Osteoblast (primary cell): Measurements from ENCODE around the gene DOC2B. TPM values are rescaled to one million over a fixed set of nuclear protein-coding genes. Genes with fewer than 3 reads are reported as not detected.
"Not testable (repeated sequence)": the region's sequence is repeated elsewhere in the genome, so short reads cannot be mapped to it uniquely, and the experiment has no call there.

Experiments
- DNase-seq: peaks from one replicate; pipeline ENCODE4 v3.0.0; 2011; ENCODE audit warnings: low spot score, mixed read lengths; ENCODE audit not compliant: insufficient read length; ENCODE audit errors: missing footprints
- H2AFZ ChIP-seq: 2 replicates; pipeline ENCODE4 v1.6.0; 2011; ENCODE audit warnings: mild to moderate bottlenecking, low read length
- H3K27ac ChIP-seq: 2 replicates; pipeline ENCODE4 v1.5.1; 2011; ENCODE audit warnings: mild to moderate bottlenecking, low read depth, low read length, moderate library complexity
- H3K27me3 ChIP-seq: 2 replicates; pipeline ENCODE4 v1.6.0; 2012; ENCODE audit warnings: mild to moderate bottlenecking, control low read depth, inconsistent platforms, low read length, moderate library complexity; ENCODE audit not compliant: insufficient read depth
- H3K36me3 ChIP-seq: 2 replicates; pipeline ENCODE4 v1.5.1; 2011; ENCODE audit warnings: mild to moderate bottlenecking, low read length, control low read depth, moderate library complexity; ENCODE audit not compliant: insufficient read depth
- H3K4me1 ChIP-seq: 2 replicates; pipeline ENCODE4 v1.5.1; 2011; ENCODE audit warnings: mild to moderate bottlenecking, low read length, control low read depth, moderate library complexity; ENCODE audit not compliant: insufficient read depth
- H3K4me2 ChIP-seq: 2 replicates; pipeline ENCODE4 v1.6.0; 2011; ENCODE audit warnings: mild to moderate bottlenecking, low read length; ENCODE audit not compliant: insufficient read depth
- H3K4me3 ChIP-seq: fragments of 200-600 bp; sonication (generic); 3 replicates; pipeline ENCODE4 v1.5.1; 2012; ENCODE audit warnings: mild to moderate bottlenecking, low read length, inconsistent platforms; ENCODE audit not compliant: insufficient read depth
- H3K79me2 ChIP-seq: 2 replicates; pipeline ENCODE4 v1.6.0; 2012; ENCODE audit warnings: mild to moderate bottlenecking, low read length, control low read depth, inconsistent platforms; ENCODE audit not compliant: insufficient read depth
- H3K9me3 ChIP-seq: 2 replicates; pipeline ENCODE4 v1.5.1; 2011; ENCODE audit warnings: low read depth, low read length, control low read depth
- H4K20me1 ChIP-seq: 2 replicates; pipeline ENCODE4 v1.6.0; 2012; ENCODE audit warnings: mild to moderate bottlenecking, low read length, control low read depth; ENCODE audit not compliant: insufficient read depth
- total RNA-seq: library from RNA; depleted of rRNA; stranded (reverse); fragments of >200 nt; gene quantifications from 2 replicates; pipeline ENCODE4 v1.2.3, GENCODE V29; 2012
- TF ChIP-seq, protein P1 (sequence below): IDR thresholded peaks from 2 replicates; pipeline ENCODE4 v1.5.1; 2011; ENCODE audit warnings: mild to moderate bottlenecking, low read depth, low read length, moderate library complexity; ENCODE audit errors: extremely low read depth

Gene DOC2B
- total RNA-seq, 1 donor: not detected

DNA sequence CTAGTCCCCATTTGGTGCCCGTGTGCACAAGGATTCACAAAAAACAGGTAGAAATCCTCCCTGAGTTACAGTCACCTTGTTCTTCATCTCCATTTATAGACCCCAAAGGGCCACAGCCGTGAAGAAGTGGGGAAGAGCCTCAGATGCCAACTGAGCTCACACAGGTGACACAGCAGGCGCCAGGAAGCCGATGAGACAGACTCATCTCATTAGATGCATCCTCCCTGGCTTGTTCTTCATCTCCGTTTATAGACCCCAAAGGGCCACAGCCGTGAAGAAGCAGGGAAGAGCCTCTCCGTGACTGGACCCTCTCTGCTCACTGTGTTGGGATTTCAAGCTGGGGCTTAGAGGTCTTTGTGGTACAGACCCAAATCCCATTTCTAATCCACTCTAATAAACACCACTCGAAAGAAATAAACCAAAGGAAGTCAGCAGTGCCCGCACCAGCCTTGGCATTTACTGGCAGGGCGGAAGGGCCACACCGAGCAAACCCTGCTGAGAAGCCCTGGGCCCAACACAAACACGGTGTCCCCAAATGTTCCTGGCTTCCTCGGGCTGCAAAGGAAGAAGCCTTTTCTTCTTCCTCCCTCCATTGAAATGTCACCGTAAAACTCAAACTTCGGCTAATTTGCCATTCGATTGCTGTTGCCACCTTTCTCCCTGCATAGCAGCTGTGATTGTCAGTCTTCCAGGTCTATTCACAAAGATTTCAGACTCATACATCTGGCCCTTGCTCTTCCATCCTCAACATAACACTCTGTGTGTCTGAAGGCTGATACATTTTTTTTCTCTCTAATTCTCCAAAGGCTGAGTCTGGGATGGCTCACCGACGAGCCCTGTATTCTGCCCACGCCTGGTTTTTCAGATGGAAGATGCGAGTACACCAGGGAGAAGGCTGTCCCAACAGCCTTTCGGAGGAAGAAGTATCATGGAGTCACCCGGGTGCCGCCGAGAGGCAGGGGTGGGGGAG, 44.9 kb upstream of the DOC2B start:
- Histone ChIP-seq H3K79me2 (no peaks in the 10 kb centered on the region), H3K27ac (no peak overlapping the region), H3K4me3 (no peak overlapping the region), H3K27me3 (no peaks in the 10 kb centered on the region), H3K4me1 (no peaks in the 10 kb centered on the region), H2AFZ (no peak overlapping the region), H3K4me2 (no peak overlapping the region), H3K9me3 (no peaks in the 10 kb centered on the region), H4K20me1 (no peaks in the 10 kb centered on the region), H3K36me3 (no peaks in the 10 kb centered on the region)
- no peak for DNase-seq
- TF ChIP-seq, protein P1, sequence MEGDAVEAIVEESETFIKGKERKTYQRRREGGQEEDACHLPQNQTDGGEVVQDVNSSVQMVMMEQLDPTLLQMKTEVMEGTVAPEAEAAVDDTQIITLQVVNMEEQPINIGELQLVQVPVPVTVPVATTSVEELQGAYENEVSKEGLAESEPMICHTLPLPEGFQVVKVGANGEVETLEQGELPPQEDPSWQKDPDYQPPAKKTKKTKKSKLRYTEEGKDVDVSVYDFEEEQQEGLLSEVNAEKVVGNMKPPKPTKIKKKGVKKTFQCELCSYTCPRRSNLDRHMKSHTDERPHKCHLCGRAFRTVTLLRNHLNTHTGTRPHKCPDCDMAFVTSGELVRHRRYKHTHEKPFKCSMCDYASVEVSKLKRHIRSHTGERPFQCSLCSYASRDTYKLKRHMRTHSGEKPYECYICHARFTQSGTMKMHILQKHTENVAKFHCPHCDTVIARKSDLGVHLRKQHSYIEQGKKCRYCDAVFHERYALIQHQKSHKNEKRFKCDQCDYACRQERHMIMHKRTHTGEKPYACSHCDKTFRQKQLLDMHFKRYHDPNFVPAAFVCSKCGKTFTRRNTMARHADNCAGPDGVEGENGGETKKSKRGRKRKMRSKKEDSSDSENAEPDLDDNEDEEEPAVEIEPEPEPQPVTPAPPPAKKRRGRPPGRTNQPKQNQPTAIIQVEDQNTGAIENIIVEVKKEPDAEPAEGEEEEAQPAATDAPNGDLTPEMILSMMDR: no peak

DNA sequence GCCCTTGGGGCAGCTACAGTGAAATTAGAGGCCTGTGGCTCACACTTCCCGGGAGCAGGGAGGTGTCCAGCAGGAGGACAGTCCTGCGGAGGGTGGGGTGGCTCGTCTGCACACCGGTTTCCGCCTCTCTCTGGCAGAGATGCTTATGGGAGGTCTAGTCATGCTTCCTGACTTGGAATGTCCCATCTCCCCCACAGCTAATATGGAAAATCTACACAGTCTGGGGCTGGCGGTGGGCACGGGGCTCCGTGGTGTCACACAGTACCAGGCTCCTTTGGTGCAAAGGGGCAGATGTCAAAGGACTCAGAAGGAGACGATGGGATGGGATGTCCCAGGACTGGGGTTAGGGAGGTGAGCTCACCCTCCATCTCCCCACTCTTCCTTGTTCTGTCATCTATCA, 44.1 kb upstream of the DOC2B start:
- no peak overlapping the region for H2AFZ ChIP-seq
- no peaks in the 10 kb centered on the region for H3K4me1 ChIP-seq
- no peaks in the 10 kb centered on the region for H3K27me3 ChIP-seq
- no peaks in the 10 kb centered on the region for H4K20me1 ChIP-seq
- TF ChIP-seq, protein P1: no peak
- DNase-seq: no peak
- no peaks in the 10 kb centered on the region for H3K9me3 ChIP-seq
- H3K36me3 ChIP-seq: no peaks in the 10 kb centered on the region
- no peak overlapping the region for H3K27ac ChIP-seq
- no peak overlapping the region for H3K4me3 ChIP-seq
- H3K4me2 ChIP-seq: no peak overlapping the region
- H3K79me2 ChIP-seq: no peaks in the 10 kb centered on the region

DNA sequence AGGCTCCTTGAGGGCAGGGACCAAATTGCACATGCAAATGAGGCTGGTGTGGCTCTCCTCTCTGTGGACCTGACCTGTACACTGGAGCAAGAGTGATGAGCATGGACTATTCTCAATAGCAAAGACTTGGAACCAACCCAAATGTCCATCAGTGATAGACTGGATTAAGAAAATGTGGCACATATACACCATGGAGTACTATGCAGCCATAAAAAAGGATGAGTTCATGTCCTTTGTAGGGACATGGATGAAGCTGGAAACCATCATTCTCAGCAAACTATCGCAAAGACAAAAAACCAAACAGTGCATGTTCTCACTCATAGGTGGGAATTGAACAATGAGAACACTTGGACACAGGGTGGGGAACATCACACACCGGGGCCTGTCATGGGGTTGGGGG, 43.1 kb upstream of the DOC2B start:
- H3K4me2 ChIP-seq, H2AFZ ChIP-seq, H4K20me1 ChIP-seq, H3K9me3 ChIP-seq, H3K27me3 ChIP-seq, H3K79me2 ChIP-seq, H3K4me1 ChIP-seq, H3K4me3 ChIP-seq, H3K36me3 ChIP-seq, H3K27ac ChIP-seq: not testable (repeated sequence)
- DNase-seq: peak; percentile 11

DNA sequence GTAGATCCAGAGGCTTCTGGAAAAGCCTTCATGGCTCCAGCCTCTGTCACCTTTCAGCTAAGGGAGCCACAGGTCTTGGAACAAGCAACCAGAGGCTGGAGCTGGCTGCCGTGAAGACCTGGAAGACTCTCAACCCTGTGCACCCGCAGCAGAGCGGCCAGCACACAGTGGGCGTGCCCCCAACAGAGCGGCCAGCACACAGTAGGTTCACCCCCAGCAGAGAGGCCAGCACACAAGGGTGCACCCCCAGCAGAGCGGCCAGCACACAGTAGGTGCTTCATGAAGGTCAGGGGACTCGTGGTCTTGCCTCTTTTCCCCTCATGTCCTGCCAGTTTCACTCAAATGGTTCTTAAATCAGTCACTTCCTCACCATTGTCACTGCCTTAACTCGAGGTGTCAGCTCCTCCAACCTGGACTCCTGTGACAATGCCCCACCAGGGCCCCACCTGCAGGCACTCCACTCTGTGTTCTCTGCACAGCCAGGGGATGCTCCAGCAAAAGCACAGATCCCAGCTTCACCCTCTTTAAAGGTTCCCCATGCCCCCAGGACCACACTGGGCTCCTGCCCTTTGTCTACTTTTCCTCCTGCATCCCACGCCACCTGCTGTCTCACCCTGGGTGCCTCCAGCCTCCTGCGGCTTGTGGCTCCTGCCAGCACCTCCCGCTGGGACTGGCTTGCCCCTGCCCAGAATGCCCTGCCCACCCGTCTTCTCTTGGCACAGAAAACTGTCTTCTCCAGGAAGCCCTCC, 42.4 kb upstream of the DOC2B start:
- H3K4me3 ChIP-seq: no peak overlapping the region
- no peaks in the 10 kb centered on the region for H3K4me1 ChIP-seq
- H3K27me3 ChIP-seq: no peaks in the 10 kb centered on the region
- H2AFZ ChIP-seq: no peak overlapping the region
- H3K4me2 ChIP-seq: no peak overlapping the region
- no peaks in the 10 kb centered on the region for H3K36me3 ChIP-seq
- peak; percentile 44 for DNase-seq
- no peak overlapping the region for H3K27ac ChIP-seq
- no peaks in the 10 kb centered on the region for H4K20me1 ChIP-seq
- TF ChIP-seq, protein P1: no peak
- H3K9me3 ChIP-seq: no peaks in the 10 kb centered on the region
- H3K79me2 ChIP-seq: no peaks in the 10 kb centered on the region
